HL-60 (cell line): Measurements from ENCODE around the gene SNX8.

Experiments
- GABPA ChIP-seq: IDR thresholded peaks from 2 replicates; pipeline ENCODE4 v1.6.1; 2012; ENCODE audit warnings: low read depth
- TF ChIP-seq, protein P1 (sequence below): IDR thresholded peaks from one replicate; pipeline ENCODE4 v1.5.1; 2011; ENCODE audit warnings: low read length, control low read depth, inconsistent platforms; ENCODE audit not compliant: insufficient read depth

DNA sequence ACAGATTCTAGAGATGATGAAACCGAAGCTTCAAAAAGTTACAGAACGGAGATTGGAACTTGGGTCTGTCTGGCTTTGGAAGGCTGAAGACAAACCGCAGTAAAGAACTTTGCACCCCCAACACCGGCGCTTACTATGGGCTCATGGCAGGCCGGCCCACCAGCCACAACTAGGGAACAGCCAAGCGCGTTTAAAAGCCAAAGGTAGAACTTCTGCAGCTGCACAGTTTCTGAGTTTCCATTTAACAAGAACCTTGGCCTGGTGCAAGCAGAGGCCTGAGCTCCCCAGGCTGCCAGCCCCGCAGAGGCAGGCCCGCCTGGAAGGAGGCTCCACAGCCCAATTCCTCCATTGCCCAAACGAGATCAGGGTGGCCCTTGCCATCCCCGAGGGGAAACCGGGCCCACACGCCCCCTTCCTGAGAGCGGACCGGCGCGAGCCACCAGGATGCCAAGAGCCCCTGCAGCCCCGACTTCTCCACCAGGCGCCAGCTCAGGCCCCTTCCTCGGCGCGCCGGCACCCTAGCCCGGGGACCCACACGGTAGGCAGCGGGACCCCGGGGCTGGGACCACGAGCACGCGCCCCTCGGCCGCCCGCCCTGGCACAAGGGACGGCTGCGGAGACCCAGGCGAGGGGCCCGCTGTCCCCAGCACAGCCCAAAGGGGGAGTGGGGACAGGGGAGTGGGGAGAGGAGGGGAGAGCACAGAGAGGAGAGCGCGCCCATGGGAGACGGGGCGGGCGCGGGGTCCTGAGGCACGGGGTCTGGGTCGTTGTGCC is 82.1 kb downstream of the SNX8 start:
- TF ChIP-seq GABPA = no peak
- TF ChIP-seq, protein P1, sequence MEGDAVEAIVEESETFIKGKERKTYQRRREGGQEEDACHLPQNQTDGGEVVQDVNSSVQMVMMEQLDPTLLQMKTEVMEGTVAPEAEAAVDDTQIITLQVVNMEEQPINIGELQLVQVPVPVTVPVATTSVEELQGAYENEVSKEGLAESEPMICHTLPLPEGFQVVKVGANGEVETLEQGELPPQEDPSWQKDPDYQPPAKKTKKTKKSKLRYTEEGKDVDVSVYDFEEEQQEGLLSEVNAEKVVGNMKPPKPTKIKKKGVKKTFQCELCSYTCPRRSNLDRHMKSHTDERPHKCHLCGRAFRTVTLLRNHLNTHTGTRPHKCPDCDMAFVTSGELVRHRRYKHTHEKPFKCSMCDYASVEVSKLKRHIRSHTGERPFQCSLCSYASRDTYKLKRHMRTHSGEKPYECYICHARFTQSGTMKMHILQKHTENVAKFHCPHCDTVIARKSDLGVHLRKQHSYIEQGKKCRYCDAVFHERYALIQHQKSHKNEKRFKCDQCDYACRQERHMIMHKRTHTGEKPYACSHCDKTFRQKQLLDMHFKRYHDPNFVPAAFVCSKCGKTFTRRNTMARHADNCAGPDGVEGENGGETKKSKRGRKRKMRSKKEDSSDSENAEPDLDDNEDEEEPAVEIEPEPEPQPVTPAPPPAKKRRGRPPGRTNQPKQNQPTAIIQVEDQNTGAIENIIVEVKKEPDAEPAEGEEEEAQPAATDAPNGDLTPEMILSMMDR = no peak
